Measurements from ENCODE around the gene EPAS1. TPM values are rescaled to one million over a fixed set of nuclear protein-coding genes. Genes with fewer than 3 reads are reported as not detected.

Gene EPAS1
- total and polyA plus RNA-seq, 2 of the 8 experiments (the other 6 are each of a cell fraction or from before 2014, with no cell fraction given) = 2.0 to 4.9 TPM

DNA sequence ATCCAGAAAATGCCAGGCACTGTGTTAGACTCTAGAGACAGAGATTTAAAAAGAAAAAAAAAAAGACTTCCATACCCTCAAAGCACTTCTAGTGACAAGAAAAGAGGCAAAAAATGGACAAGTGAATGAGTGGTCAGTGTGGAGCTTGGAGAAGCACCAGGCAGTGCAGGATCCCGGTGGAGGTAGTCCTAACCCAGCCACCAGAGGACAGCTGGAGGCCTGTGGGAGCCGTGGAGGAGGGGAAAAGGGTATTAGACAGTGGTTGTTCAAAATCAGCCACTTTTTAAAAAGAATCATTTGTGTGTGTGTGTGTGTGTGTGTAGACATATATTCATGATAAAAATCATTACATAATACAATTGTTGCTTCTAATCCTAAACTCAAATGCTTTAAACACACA is 32.8 kb upstream of the EPAS1 start:
- Histone ChIP-seq H2BK20ac (ENCODE audit: low read length) (no peak overlapping the region), H3K14ac (ENCODE audit: insufficient read length) (no peak overlapping the region), H3K23me2 (ENCODE audit: low read depth, low read length) (no peaks in the 10 kb centered on the region; the same call in 1 of the 2 replicates), H3K79me1 (ENCODE audit: low read depth, low read length) (no peaks in the 10 kb centered on the region), H3K4ac (replicated peaks; ENCODE audit: insufficient read length, low read depth, low read length) (no peak overlapping the region), H3K56ac (replicated peaks; ENCODE audit: insufficient read length, low read depth, low read length) (no peak overlapping the region), H2BK12ac (ENCODE audit: low read depth, low read length) (no peak overlapping the region), H3K36me3 (ENCODE audit: control insufficient read depth in 2 of 4, insufficient read depth in 4 of 4, low read length in 3 of 4) (no peaks in the 10 kb centered on the region), H2BK15ac (ENCODE audit: low read length) (no peak overlapping the region), H3K4me1 (replicated peaks in 1 of 4; ENCODE audit: control insufficient read depth in 3 of 4, insufficient read depth in 4 of 4, low read length in 3 of 4) (no peaks in the 10 kb centered on the region), H3K4me2 (ENCODE audit: insufficient read depth in 1 of 2, low read depth in 2 of 2, low read length in 2 of 2) (no peak overlapping the region), H2AFZ (ENCODE audit: low read length) (no peak overlapping the region), H3K79me2 (ENCODE audit: control insufficient read depth in 1 of 2, insufficient read depth in 2 of 2, low read length in 2 of 2) (no peaks in the 10 kb centered on the region), H3K9ac (replicated peaks in 1 of 4; ENCODE audit: extremely low read depth in 1 of 4, low read depth in 3 of 4, low read length in 3 of 4) (no peak overlapping the region), H3K27me3 (replicated peaks in 1 of 4; ENCODE audit: control insufficient read depth in 3 of 4, extremely low read depth in 1 of 4, insufficient read depth in 3 of 4, low read length in 3 of 4) (no peaks in the 10 kb centered on the region; a peak in 1 of 7 replicates), H2BK120ac (replicated peaks; ENCODE audit: low read depth, low read length) (no peak overlapping the region), H3K27ac (ENCODE audit: low read depth, low read length) (no peak overlapping the region), H3K18ac (ENCODE audit: extremely low read depth, low read length) (no peak overlapping the region), H2BK5ac (ENCODE audit: low read depth, low read length) (no peak overlapping the region), H4K20me1 (replicated peaks in 1 of 2; ENCODE audit: control insufficient read depth in 1 of 2, insufficient read depth in 2 of 2, low read length in 2 of 2) (no peaks in the 10 kb centered on the region), H3K4me3 (ENCODE audit: extremely low read depth in 1 of 4, insufficient read depth in 2 of 4, low read depth in 3 of 4, low read length in 4 of 4) (no peak overlapping the region), H3K23ac (ENCODE audit: insufficient read length) (no peak overlapping the region), H4K8ac (ENCODE audit: extremely low read depth, insufficient read depth, low read length) (no peak overlapping the region), H3K9me3 (ENCODE audit: insufficient read depth in 2 of 2, low read depth in 1 of 2, low read length in 1 of 2) (no peaks in the 10 kb centered on the region), H4K5ac (ENCODE audit: insufficient read length, low read depth, low read length) (no peak overlapping the region), H4K91ac (replicated peaks; ENCODE audit: insufficient read length, low read length) (no peak overlapping the region), H2AK5ac (ENCODE audit: low read depth, low read length) (no peak overlapping the region)
- WGBS, 2 experiments (ENCODE audit: extremely low coverage in 1 of 2, insufficient coverage in 1 of 2, insufficient read length in 1 of 2, insufficient replicate concordance in 2 of 2, low coverage in 1 of 2, low lambda C conversion rate in 2 of 2, missing lambda C conversion rate in 1 of 2) = 91% methylated on average over 2 of the region's 2 CpGs; no CpG with 5 or more reads in 1 of the 2 experiments
- ChIA-PET POLR2A (ENCODE audit: partially characterized antibody) (no interaction called here), CTCF (ENCODE audit: partially characterized antibody) (interaction anchor here (0.9 to 1.7 kb wide), 3 partner anchors 9 to 147 kb away, joined by 3 to 4 read pairs (median 3); no protein-coding TSS in a partner anchor)
- FAIRE-seq = no peak
- no peak for DNase-seq (ENCODE audit: low read depth in 1 of 2, low spot score in 2 of 2)
- TF ChIP-seq SRF (IDR thresholded peaks at IDR 0.05; ENCODE audit: low read depth, low read length) (no peak), SP1 (IDR thresholded peaks at IDR 0.05; ENCODE audit: low read depth, low read length) (no peak), EP300 (IDR thresholded peaks at IDR 0.05; ENCODE audit: borderline replicate concordance in 1 of 2, low read depth in 2 of 2, low read length in 2 of 2) (no peak), YY1 (IDR thresholded peaks at IDR 0.05; ENCODE audit: low read depth, low read length) (no peak), SP2 (IDR thresholded peaks at IDR 0.05; ENCODE audit: low read length) (no peak), TAF7 (optimal IDR thresholded peaks at IDR 0.05; ENCODE audit: borderline replicate concordance, low read depth, low read length) (no peak), FOSL1 (IDR thresholded peaks at IDR 0.05; ENCODE audit: insufficient read depth, low read depth, low read length) (no peak), ZNF274 (IDR thresholded peaks at IDR 0.05; ENCODE audit: borderline replicate concordance, extremely low read depth, low read length) (no peak)
- TF ChIP-seq, protein P1, sequence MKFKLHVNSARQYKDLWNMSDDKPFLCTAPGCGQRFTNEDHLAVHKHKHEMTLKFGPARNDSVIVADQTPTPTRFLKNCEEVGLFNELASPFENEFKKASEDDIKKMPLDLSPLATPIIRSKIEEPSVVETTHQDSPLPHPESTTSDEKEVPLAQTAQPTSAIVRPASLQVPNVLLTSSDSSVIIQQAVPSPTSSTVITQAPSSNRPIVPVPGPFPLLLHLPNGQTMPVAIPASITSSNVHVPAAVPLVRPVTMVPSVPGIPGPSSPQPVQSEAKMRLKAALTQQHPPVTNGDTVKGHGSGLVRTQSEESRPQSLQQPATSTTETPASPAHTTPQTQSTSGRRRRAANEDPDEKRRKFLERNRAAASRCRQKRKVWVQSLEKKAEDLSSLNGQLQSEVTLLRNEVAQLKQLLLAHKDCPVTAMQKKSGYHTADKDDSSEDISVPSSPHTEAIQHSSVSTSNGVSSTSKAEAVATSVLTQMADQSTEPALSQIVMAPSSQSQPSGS (IDR thresholded peaks at IDR 0.05; ENCODE audit: low read length) = no peak
- TF ChIP-seq, protein P2, sequence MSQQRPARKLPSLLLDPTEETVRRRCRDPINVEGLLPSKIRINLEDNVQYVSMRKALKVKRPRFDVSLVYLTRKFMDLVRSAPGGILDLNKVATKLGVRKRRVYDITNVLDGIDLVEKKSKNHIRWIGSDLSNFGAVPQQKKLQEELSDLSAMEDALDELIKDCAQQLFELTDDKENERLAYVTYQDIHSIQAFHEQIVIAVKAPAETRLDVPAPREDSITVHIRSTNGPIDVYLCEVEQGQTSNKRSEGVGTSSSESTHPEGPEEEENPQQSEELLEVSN (IDR thresholded peaks at IDR 0.05) = no peak
- TF ChIP-seq, protein P3, sequence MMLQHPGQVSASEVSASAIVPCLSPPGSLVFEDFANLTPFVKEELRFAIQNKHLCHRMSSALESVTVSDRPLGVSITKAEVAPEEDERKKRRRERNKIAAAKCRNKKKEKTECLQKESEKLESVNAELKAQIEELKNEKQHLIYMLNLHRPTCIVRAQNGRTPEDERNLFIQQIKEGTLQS (IDR thresholded peaks at IDR 0.05; ENCODE audit: insufficient read depth, low read depth, low read length) = no peak
